GM18909 (cell line): ENCODE data around the gene ANAPC10.
A peak's percentile ranks its signal among the peaks of the same experiment; 100 is the strongest.
"Not testable (repeated sequence)": the region's sequence is repeated elsewhere in the genome, so short reads cannot be mapped to it uniquely, and the experiment has no call there.

Experiments used
- ATAC-seq: cut with Tn5 transposase; IDR thresholded peaks from one replicate; pipeline ENCODE4 v1.9.1; 2021; ENCODE audit warnings: mild to moderate bottlenecking; ENCODE audit not compliant: unreplicated experiment, poor library complexity

ANAPC10 gene

GRCh38 chr4:145097821-145098674 is at the start of gene ANAPC10, which contains the start of gene ABCE1:
TSS of gene ANAPC10 (minus strand) at chr4:145098196. CDS start at chr4:145096099, 2,097 bp downstream.
TSS of gene ABCE1 (plus strand) at chr4:145098311. CDS start at chr4:145104413, 6,102 bp downstream.
- ATAC-seq: peak; percentile 88

GRCh38 chr4:145136219-145136618 is 38.2 kb upstream of the ANAPC10 start:
- not testable (repeated sequence) for ATAC-seq

DNA sequence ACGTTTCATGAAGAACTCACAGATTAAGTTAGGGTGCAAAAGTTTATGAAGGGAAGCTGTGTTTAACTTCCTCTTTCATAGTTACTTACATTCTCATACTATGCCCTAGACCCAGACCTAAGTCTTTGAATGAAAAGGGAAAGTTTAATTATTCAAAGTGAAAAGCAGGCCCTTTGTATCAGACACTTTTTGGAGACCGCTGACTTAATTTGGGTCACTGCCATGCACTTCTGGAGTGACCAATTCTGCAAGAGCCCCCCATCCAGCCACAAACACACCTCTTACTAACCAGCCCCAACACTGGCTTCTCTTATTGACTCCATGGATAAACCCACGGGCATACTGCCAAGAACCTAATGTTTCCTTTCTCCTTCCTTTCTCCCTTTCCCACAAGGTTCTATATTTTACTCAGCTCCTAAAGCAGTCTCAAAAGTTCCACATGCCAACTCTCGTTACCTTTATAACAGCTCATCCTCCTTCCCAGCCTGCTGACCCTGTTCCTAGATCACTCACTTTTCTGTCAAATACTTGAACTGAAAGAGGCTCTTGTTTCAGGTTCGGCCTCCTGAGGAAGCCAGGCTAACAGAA is 34.6 kb upstream of the ANAPC10 start:
- ATAC-seq: peak; percentile 84

- ATAC-seq: no peak
Measured at GRCh38 chr4:145131848-145132247, 33.9 kb upstream of the ANAPC10 start.

GRCh38 chr4:145130788-145131399 is 32.9 kb upstream of the ANAPC10 start:
- no peak for ATAC-seq

GRCh38 chr4:145130130-145130529 is 32.1 kb upstream of the ANAPC10 start:
- ATAC-seq: no peak

DNA sequence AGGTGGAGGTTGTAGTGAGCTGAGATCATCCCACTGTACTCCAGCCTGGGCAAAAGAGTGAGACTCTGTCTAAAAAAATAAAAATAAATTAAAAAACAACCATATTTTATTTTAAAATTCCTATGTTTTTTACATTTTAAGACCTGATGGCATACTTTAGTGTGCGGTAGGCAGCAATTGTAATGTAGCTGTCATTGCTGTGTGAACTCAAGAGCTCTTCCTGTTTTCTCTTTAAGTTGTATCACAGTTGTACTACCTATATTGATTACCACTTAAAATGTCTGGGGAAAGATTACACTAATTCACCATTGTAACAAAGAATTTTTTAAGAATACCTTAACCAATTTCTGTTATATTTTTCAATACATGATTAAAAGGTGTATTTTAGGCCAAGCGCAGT is 27.4 kb upstream of the ANAPC10 start:
- ATAC-seq: no peak

GRCh38 chr4:145108128-145108527 is 10.1 kb upstream of the ANAPC10 start:
- ATAC-seq: no peak

- no peak for ATAC-seq
Measured at GRCh38 chr4:145107126-145107525, 9.1 kb upstream of the ANAPC10 start.

- ATAC-seq: no peak
Measured at GRCh38 chr4:145103496-145103895, 5.5 kb upstream of the ANAPC10 start.

DNA sequence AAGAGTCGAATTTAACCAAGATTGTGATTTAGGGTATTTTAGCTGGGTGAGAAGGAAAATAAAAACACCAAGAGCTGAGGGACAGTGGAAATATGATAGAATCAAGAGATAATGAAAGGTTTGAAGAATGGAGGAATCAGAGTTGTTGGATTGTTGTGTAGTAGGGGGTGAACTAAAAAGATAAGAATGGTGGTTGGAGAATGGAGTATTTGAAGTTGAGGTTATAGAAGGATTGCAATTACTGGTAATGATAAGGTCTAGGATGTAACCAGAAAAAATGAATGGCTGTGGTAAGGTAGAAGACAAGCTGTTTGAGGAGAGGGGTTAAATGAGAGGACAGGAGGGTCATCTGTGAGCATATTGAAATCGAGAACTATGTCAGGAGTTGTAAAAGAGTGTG is 4.6 kb upstream of the ANAPC10 start:
- ATAC-seq: no peak

GRCh38 chr4:145101091-145101490 is 3.1 kb upstream of the ANAPC10 start:
- ATAC-seq: no peak

DNA sequence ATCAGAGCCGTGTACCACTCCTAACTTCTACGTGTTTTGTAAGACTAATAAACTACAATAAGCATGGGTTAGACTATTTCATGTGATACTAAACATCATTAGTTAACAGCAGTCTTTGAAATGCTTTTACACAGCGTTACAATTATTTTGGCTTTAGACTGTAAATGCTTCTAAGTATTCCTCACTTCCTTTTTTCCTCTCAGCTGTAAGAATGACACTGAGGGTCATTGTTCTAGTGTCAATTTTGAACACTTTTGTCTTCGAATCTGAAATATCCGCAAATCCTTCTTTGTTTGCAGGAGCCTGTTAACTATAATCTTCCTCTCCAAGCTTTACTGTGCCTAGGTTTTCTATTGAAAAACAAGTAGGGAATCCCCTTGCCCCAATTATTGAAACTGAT is 1.7 kb upstream of the ANAPC10 start:
- ATAC-seq: no peak

DNA sequence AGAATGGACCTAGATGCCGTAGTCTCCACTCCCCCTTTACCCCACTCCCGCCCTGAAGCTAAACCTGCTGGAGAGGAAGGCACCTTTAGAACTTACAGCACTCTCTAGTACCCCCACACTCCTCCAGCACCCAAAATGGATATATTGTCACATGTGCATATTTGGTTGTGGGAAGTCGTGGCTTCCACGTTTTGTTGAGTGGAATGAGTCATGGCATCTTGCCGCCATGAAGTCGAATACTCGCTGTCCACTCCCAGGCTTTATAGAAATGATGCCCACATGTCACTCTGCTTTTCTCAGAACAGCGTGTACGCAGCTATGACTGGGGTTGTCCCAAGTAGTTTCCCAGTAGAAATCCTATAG is 660 bp upstream of the ANAPC10 start:
- ATAC-seq: no peak

DNA sequence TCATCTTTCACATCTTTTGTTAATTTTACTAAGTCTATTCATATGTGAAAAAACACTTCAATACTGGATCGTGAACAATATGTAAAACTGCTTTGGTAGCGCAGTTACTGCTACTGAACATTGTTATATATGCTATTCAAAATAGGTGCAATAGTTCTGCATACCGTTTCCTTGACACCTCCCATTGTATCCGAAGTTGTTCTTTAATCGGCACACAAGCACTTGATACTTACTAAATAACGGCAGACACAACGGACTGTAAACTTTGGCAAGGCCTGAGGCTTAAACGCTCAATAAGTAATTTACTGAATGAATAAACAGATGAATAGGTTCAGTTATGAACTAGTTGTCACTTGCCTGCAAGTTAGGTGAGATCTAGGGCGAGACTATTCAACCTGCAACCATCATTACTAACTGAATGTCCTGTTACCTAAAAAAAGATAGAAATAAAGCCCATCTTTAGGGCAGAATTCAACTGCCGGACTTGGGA is 620 bp downstream of the ANAPC10 start:
- ATAC-seq: peak; percentile 2

- no peak for ATAC-seq
Measured at GRCh38 chr4:145093638-145094037, 4.4 kb downstream of the ANAPC10 start.

DNA sequence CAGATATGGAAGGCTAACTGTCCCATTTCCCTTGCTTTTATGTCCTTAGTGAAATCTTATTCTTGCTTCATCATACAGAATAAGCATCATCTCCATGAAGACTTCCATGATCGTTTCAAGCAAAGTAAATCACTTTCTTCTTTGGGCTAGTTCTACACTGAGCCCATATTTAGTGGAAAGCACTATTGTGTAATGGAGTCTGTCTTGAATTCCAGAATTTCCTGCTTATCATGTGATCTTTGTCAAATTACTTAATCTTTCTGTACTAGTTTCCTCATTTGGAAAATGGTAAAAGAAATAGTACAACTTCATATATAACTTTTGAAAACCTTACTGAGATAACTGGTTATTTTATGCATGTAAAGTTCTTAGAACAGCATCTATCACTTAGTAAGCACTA is 7.6 kb downstream of the ANAPC10 start:
- ATAC-seq: no peak

GRCh38 chr4:145083891-145084605 is 13.9 kb downstream of the ANAPC10 start:
- no peak for ATAC-seq

DNA sequence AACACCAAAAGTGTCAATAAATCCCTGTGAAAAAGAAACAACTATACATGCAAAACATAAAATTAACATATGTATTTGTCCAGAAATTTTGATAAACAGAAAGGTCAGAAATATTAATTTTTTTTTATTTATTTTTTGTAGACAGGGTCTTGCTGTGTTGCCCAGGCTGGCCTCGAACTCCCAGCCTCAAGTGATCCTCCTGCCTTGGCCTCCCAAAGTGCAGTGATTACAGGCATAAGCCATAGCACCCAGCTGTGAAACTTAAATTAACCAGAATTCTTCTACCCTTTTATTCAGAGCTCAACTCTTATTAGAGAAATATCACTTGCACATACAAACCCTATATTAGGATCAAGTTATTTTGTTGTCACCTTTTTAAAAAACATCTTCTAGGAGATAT is 16.2 kb downstream of the ANAPC10 start:
- ATAC-seq: no peak

DNA sequence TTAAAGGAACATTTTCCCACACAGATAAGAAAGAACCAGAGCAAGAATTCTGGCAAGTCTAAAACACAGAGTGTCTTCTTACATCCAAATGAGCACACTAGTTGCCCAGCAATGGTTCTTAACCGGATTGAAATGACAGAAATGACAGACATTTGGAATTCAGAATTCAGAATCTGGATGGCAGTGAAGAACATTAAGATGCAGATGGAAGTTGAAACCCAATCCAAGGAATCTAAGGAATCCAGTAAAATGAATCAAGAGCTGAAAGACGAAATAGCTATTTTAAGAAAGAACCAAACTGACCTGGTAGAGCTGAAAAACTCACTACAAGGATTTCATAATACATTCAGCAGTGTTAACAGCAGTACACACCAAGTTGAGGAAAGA is 21.5 kb downstream of the ANAPC10 start:
- ATAC-seq: no peak
